K562 (cell line): Measurements from ENCODE around the gene PHLDB1. TPM values are rescaled to one million over a fixed set of nuclear protein-coding genes. Genes with fewer than 3 reads are reported as not detected.

Experiments
- ATAC-seq: fragments of 200-7000 bp; cut with Tn5 transposase; 3 replicates; pipeline ENCODE4 v1.9.1; 2020; ENCODE audit warnings: moderate library complexity
- BruUV-seq: library from RNA; stranded (reverse); fragments of 400-500 nt; replicated peaks from 2 replicates; lab custom pipeline; 2021; lab: Mats Ljungman, UMichigan
- CTCF ChIA-PET: fragments of 300-600 bp; formaldehyde crosslinking; extraction: SDS; loops from one replicate; lab custom pipeline; 2021; ENCODE audit warnings: low intra/inter-chr PET ratio; lab: Yijun Ruan, JAX
- POLR2A ChIA-PET: fragments of 300-600, 350-650 bp; sonication (Branson Sonifier 250); formaldehyde crosslinking; extraction: SDS; loops from one replicate; lab custom pipeline; 2021; ENCODE audit warnings: antibody characterized with exemption, inconsistent platforms; lab: Yijun Ruan, JAX
- DNase-seq, 4 experiments: peaks; one replicate each; pipeline versions ENCODE4 v3.0.0 to v3.0.0-alpha.2; 2011 to 2018; ENCODE audit warnings: low spot score in 3 of 4, mixed read lengths in 3 of 4; ENCODE audit errors: extremely low read depth in 1 of 4
- FAIRE-seq: peaks from 2 replicates; lab custom pipeline; 2011; peaks lifted over from hg19 to GRCh38; lab: Jason Lieb, UNC
- H2AFZ ChIP-seq: 2 replicates; pipeline ENCODE4 v1.6.0; 2011; ENCODE audit warnings: low read depth, low read length, control low read depth, inconsistent platforms
- H3K27ac ChIP-seq: fragments of 200-600 bp; 3 replicates; pipeline ENCODE4 v1.8.0; 2011; ENCODE audit warnings: low read depth, mild to moderate bottlenecking, control low read depth, inconsistent platforms, low read length, moderate library complexity, mixed read lengths; ENCODE audit errors: extremely low read depth
- H3K27me3 ChIP-seq, 2 experiments: fragments of 300-600 bp in 1 of 2; 2 replicates in 1 of 2; 3 replicates in 1 of 2; pipeline versions ENCODE4 v1.6.0 to v1.8.0; 2011; ENCODE audit warnings: inconsistent platforms in 2 of 2, low read length in 2 of 2, mild to moderate bottlenecking in 1 of 2, mixed read lengths in 1 of 2, moderate library complexity in 1 of 2; ENCODE audit not compliant: control insufficient read depth in 2 of 2, insufficient read depth in 2 of 2
- H3K36me3 ChIP-seq: fragments of 300-600 bp; 3 replicates; pipeline ENCODE4 v1.8.0; 2011; ENCODE audit warnings: mild to moderate bottlenecking, low read length, inconsistent platforms; ENCODE audit not compliant: control insufficient read depth, insufficient read depth
- H3K4me1 ChIP-seq, 2 experiments: fragments of 200-600 bp in 1 of 2; replicated peaks in 1 of 2; 2 replicates in 1 of 2; 3 replicates in 1 of 2; pipeline versions ENCODE4 v1.5.1 to v1.8.0; 2011; ENCODE audit warnings: inconsistent platforms in 2 of 2, low read length in 2 of 2, mild to moderate bottlenecking in 1 of 2, mixed read lengths in 1 of 2, moderate library complexity in 1 of 2; ENCODE audit not compliant: control insufficient read depth in 2 of 2, insufficient read depth in 2 of 2
- H3K4me2 ChIP-seq: 2 replicates; pipeline ENCODE4 v1.6.1; 2011; ENCODE audit warnings: low read length, control low read depth, inconsistent platforms, mixed read lengths; ENCODE audit not compliant: insufficient read depth
- H3K4me3 ChIP-seq: fragments of 200-600 bp; sonication (generic), shearing (Covaris generic); 2 replicates; pipeline ENCODE4 v1.5.1; 2016; ENCODE audit warnings: control low read depth, inconsistent platforms
- H3K79me2 ChIP-seq: fragments of 200-600 bp; 3 replicates; pipeline ENCODE4 v1.8.0; 2011; ENCODE audit warnings: low read length, inconsistent platforms; ENCODE audit not compliant: control insufficient read depth, insufficient read depth
- H3K9ac ChIP-seq, 2 experiments: 2 replicates each; pipeline versions ENCODE4 v1.6.0 to v1.6.1; 2011; ENCODE audit warnings: low read depth in 2 of 2, low read length in 2 of 2, control low read depth in 1 of 2, inconsistent platforms in 1 of 2, mild to moderate bottlenecking in 1 of 2, mixed read lengths in 1 of 2; ENCODE audit not compliant: insufficient read depth in 1 of 2
- H3K9me1 ChIP-seq: one replicate; pipeline ENCODE4 v1.6.0; 2011; ENCODE audit warnings: inconsistent platforms, mild to moderate bottlenecking, low read length, moderate library complexity; ENCODE audit not compliant: control insufficient read depth, insufficient read depth
- H3K9me3 ChIP-seq: replicated peaks from 2 replicates; pipeline ENCODE4 v1.5.1; 2011; ENCODE audit warnings: low read depth, low read length, inconsistent platforms; ENCODE audit not compliant: control insufficient read depth, insufficient read depth
- H4K20me1 ChIP-seq: replicated peaks from 2 replicates; pipeline ENCODE4 v1.6.1; 2011; ENCODE audit warnings: low read length, inconsistent platforms, mixed read lengths; ENCODE audit not compliant: control insufficient read depth, insufficient read depth
- ADNP ChIP-seq: fragments of 200-800 bp; sonication (Bioruptor generic); IDR thresholded peaks from 2 replicates; pipeline ENCODE4 v1.6.1; 2016; ENCODE audit warnings: missing genetic modification characterization, missing compliant biosample characterization
- DDX20 ChIP-seq: fragments of 450-650 bp; IDR thresholded peaks from 2 replicates; pipeline ENCODE4 v1.6.1; 2016; ENCODE audit warnings: missing genetic modification characterization, low read depth, mild to moderate bottlenecking, missing compliant biosample characterization, moderate library complexity
- GATAD2A ChIP-seq: fragments of 450-650 bp; IDR thresholded peaks from 2 replicates; pipeline ENCODE4 v1.6.1; 2017
- HNRNPLL ChIP-seq: fragments of 200-400 bp; formaldehyde crosslinking; IDR thresholded peaks from 2 replicates; pipeline ENCODE4 v1.6.1; 2017; ENCODE audit warnings: low read length, low read depth, mild to moderate bottlenecking; ENCODE audit not compliant: poor library complexity, severe bottlenecking
- NFRKB ChIP-seq: fragments of 450-650 bp; IDR thresholded peaks from 2 replicates; pipeline ENCODE4 v1.6.1; 2016; ENCODE audit warnings: low read depth
- NFXL1 ChIP-seq: fragments of 450-650 bp; formaldehyde crosslinking; IDR thresholded peaks from 2 replicates; pipeline ENCODE4 v1.4.0; 2021; ENCODE audit warnings: mild to moderate bottlenecking
- NR3C1 ChIP-seq: sonication (generic); formaldehyde crosslinking; IDR thresholded peaks from 2 replicates; pipeline ENCODE4 v1.8.1; 2022; ENCODE audit warnings: missing genetic modification reagents
- PHB2 ChIP-seq: fragments of 450-650 bp; IDR thresholded peaks from 2 replicates; pipeline ENCODE4 v1.6.1; 2017; ENCODE audit warnings: low read depth
- POLR2A ChIP-seq: fragments of 450-650 bp; conservative IDR thresholded peaks from 2 replicates; pipeline ENCODE4 v1.6.1; 2016
- RBBP5 ChIP-seq: fragments of 200-600 bp; sonication (generic); IDR thresholded peaks from 2 replicates; pipeline ENCODE4 v1.6.1; 2012; ENCODE audit warnings: borderline replicate concordance, mild to moderate bottlenecking, low read length, control low read depth, inconsistent platforms; ENCODE audit not compliant: insufficient read depth, poor library complexity, severe bottlenecking
- ZNF224 ChIP-seq: sonication (generic); formaldehyde crosslinking; IDR thresholded peaks from 2 replicates; pipeline ENCODE4 v1.8.0; 2022; ENCODE audit warnings: mild to moderate bottlenecking, missing genetic modification reagents
- ZNF263 ChIP-seq: sonication (generic); formaldehyde crosslinking; IDR thresholded peaks from 2 replicates; pipeline ENCODE4 v1.8.0; 2022; ENCODE audit warnings: mild to moderate bottlenecking, missing genetic modification reagents, borderline replicate concordance
- ZNF699 ChIP-seq: fragments of 250-450 bp; sonication (Bioruptor Pico); IDR thresholded peaks from 2 replicates; pipeline ENCODE4 v1.8.0; 2021; ENCODE audit warnings: mild to moderate bottlenecking, moderate library complexity; ENCODE audit not compliant: insufficient replicate concordance
- WGBS: fragments of 100-300 bp; shearing (Covaris generic); methylation state at CpG from one replicate; pipeline ENCODE4 v1.1.6; 2016; ENCODE audit warnings: low coverage, mixed read lengths; ENCODE audit not compliant: insufficient coverage; ENCODE audit errors: missing lambda C conversion rate; 5-methylcytosine and 5-hydroxymethylcytosine counted together
- in situ Hi-C: fragments of 300-500 bp; cut with MboI; formaldehyde crosslinking; loops from 4 replicates; pipeline ENCODE4 v1.15.0; 2018; ENCODE audit warnings: inconsistent platforms, mixed read lengths
- intact Hi-C: fragments of 100-400 bp; cut with micrococcal nuclease; formaldehyde crosslinking; loops from 2 replicates; pipeline ENCODE4 v1.14.2; 2022
- polyA plus RNA-seq, 8 experiments: library from polyadenylated mRNA; depleted of rRNA in 4 of 8; stranded (reverse) in 5 of 8; unstranded in 3 of 8; fragments of >200 nt; fragmentation: Nextera tagmentation in 2 of 8; fragmentation: Illumina TruSeq in 1 of 8; extraction: Ambion mirVana in 2 of 8; extraction: Trizol in 1 of 8; gene quantifications; 2 replicates each; pipeline versions ENCODE4 v1.2.1 to v1.2.3, GENCODE V29; 2011 to 2014; ENCODE audit warnings: inconsistent platforms in 1 of 8, missing spikeins in 1 of 8
- total RNA-seq, 7 experiments: library from RNA; depleted of rRNA in 6 of 7; stranded (reverse); fragments of >200 nt in 6 of 7; fragmentation: Illumina TruSeq in 2 of 7; extraction: Trizol in 2 of 7; gene quantifications; 2 replicates each; pipeline versions ENCODE4 v1.2.1 to v1.2.3, GENCODE V29; 2011 to 2021; ENCODE audit warnings: low replicate concordance in 1 of 7
- TF ChIP-seq, protein P1 (sequence below): sonication (generic); formaldehyde crosslinking; IDR thresholded peaks from 2 replicates; pipeline ENCODE4 v1.8.0; 2022; ENCODE audit warnings: mild to moderate bottlenecking, missing genetic modification reagents, borderline replicate concordance

The PHLDB1 gene
- total and polyA plus RNA-seq, 9 of the 15 experiments (the other 6 are each of a cell fraction or from before 2014, with no cell fraction given), result 2.0 to 28.7 (median 16.2) TPM

DNA sequence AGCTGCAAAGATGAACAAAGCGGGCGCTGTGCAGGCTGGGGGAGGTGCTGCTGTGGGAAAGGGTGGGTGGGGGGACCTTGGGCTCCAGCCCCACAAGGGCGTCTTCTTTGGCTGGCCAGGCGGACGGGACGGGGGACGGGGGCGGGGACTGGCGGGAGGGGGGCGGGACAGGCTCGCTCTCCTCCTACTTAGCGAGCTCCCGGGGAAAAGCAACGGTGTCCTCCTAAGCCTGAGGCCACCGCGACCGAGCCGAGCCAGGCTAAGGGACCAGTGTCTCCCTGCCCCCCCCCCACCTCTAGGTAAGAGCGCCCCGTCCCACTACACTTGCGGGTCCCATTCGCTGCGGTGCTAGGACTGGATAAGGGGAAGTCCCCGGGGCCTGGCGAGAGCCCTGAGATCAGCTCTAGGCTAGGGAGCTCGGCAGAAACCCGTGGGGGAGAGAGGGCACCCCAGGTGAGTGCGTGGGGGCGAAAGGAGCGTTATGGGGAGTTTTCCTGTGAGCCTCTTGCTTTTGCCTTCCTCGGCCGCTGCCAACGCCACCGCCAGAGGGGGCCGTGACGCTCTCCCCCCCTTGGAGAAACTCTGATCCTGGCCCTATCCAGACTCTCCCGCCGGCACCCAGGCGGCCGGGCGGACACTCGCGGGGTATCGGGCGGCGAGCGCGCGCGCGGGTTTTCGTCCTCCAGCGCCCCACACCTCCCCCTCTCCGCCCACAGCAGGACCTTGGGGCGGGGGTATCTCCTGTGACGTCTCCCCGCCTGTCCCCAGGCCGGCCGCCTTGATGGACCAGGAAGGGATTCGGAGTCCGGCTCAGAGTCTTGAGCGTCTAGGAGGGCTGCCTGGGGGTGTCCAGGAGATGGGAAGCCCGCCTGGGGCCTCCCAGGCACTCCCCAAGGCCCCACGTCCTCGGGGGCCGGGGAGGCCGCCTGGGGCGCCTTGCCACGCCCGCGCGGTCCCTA is at the start of gene PHLDB1 (continued):
- TF ChIP-seq RBBP5 (peak; percentile 26), NFRKB (no peak), ZNF224 (CRISPR knock-in tag) (no peak), ZNF263 (CRISPR knock-in tag) (no peak), ADNP (tag) (no peak), DDX20 (no peak), GATAD2A (no peak), ZNF699 (CRISPR knock-in tag) (no peak)

DNA sequence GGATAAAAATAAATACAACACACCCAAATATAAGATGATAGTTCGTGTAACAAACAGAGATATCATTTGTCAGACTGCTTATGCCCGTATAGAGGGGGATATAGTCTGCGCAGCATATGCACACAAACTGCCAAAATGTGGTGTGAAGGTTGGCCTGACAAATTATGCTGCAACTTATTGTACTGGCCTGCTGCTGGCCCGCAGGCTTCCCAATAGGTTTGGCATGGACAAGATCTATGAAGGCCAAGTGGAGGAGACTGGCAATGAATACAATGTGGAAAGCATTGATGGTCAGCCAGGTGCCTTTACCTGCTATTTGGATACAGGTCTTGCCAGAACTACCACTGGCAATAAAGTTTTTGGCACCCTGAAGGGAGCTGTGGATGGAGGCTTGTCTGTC is 46.6 kb upstream of the PHLDB1 start:
- CTCF ChIA-PET, result no interaction called here
- WGBS, result 54% methylated on average over 4 of the region's 4 CpGs
- Histone ChIP-seq H3K4me2 (no peak overlapping the region), H3K27me3 (no peaks in the 10 kb centered on the region), H2AFZ (no peak overlapping the region), H3K4me1 (peaks cover 0 to 5% of the 10 kb centered on the region in 2 experiments; a peak in 4 of 5 replicates), H3K4me3 (no peak overlapping the region), H3K79me2 (no peaks in the 10 kb centered on the region; the same call in 2 of the 3 replicates), H4K20me1 (no peaks in the 10 kb centered on the region), H3K9me3 (no peaks in the 10 kb centered on the region), H3K9me1 (no peaks in the 10 kb centered on the region), H3K9ac (no peak overlapping the region), H3K27ac (no peak overlapping the region), H3K36me3 (no peaks in the 10 kb centered on the region; the same call in 2 of the 3 replicates)
- no TSS peak for BruUV-seq
- no peak for ATAC-seq
- in situ Hi-C loops (no loop called here), intact Hi-C loops (loop anchor here (10.0 kb wide), 2 partner anchors 46 to 156 kb away; partner anchors contain the start of gene ATP5MG)
- no peak for FAIRE-seq
- POLR2A ChIA-PET, result no interaction called here
- TF ChIP-seq POLR2A (no peak), NFXL1 (CRISPR knock-in tag) (no peak), NR3C1 (CRISPR knock-in tag) (no peak), HNRNPLL (no peak), PHB2 (no peak)
- TF ChIP-seq, protein P1, sequence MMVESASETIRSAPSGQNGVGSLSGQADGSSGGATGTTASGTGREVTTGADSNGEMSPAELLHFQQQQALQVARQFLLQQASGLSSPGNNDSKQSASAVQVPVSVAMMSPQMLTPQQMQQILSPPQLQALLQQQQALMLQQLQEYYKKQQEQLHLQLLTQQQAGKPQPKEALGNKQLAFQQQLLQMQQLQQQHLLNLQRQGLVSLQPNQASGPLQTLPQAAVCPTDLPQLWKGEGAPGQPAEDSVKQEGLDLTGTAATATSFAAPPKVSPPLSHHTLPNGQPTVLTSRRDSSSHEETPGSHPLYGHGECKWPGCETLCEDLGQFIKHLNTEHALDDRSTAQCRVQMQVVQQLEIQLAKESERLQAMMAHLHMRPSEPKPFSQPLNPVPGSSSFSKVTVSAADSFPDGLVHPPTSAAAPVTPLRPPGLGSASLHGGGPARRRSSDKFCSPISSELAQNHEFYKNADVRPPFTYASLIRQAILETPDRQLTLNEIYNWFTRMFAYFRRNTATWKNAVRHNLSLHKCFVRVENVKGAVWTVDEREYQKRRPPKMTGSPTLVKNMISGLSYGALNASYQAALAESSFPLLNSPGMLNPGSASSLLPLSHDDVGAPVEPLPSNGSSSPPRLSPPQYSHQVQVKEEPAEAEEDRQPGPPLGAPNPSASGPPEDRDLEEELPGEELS (CRISPR knock-in tag), result no peak
- DNase-seq, result no peak
